ENCODE data around the gene GPC3. TPM values are rescaled to one million over a fixed set of nuclear protein-coding genes. Genes with fewer than 3 reads are reported as not detected.
"Not testable (repeated sequence)": the region's sequence is repeated elsewhere in the genome, so short reads cannot be mapped to it uniquely, and the experiment has no call there.

Gene GPC3
- total and polyA plus RNA-seq, 2 donors, result 22.1 to 192 TPM

DNA sequence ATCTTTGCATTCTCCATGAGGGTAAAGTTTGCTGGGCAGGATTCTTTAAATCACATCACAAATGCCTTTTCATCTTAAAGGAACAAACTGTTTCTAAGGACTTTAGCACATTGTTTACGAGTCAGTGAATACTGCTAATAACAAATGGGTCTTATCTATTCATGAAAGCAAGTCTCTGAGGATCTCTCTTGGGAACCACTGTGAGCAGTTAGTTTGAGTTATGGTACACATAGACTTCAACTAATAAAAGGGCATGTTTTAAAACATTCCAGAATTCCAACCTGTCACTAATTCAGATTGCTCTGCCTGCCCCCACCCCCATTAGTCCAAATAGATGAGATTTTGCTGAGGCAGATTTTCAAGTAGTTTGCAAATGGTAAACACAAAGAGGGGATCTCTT, 22.3 kb upstream of the GPC3 start:
- no peaks in the 10 kb centered on the region for H3K36me3 ChIP-seq (ENCODE audit: insufficient read depth)
- no peak overlapping the region for H3K27ac ChIP-seq (ENCODE audit: low read depth)
- 91% methylated on average over 1 of the region's 1 CpG for WGBS
- no peak overlapping the region for H3K4me3 ChIP-seq (ENCODE audit: low read depth, low read length)
- no peaks in the 10 kb centered on the region for H3K4me1 ChIP-seq (ENCODE audit: insufficient read depth)
- DNase-seq (ENCODE audit: extremely low spot score), result no peak

DNA sequence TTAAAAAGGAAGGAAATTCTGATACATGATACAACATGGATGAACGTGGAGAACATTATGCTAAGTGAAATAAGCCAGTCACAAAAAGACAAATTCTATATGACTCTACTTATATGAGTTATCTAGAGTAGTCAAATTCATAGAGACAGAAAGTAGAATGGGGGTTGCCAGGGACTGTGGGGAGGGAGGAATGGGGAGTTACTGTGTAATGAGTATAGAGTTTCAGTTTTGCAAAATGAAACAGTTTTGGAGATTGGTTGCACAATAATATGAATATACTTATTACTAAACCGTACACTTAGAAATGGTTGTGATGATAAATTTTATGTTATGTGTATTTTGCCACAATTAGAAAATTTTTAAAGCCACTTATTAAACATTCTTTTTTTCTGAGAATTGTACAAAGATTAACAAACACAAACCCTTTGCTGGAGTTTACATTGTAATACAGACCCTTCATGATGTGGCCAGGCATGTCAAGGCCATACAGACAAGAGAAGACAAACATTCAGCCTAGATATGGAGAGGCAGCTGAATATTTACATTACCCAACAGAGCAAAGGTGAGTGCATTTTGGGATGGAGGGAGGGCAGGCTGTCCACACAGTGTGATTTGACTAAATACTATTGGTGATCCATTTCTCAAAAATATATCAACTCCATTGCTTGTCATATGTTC, 21.2 kb upstream of the GPC3 start:
- no peak for DNase-seq (ENCODE audit: extremely low spot score)
- H3K36me3 ChIP-seq (ENCODE audit: insufficient read depth), result no peaks in the 10 kb centered on the region
- H3K27ac ChIP-seq (ENCODE audit: low read depth), result no peak overlapping the region
- WGBS, result 80% methylated on average over 2 of the region's 2 CpGs
- H3K4me3 ChIP-seq (ENCODE audit: low read depth, low read length), result no peak overlapping the region
- no peaks in the 10 kb centered on the region for H3K4me1 ChIP-seq (ENCODE audit: insufficient read depth)

DNA sequence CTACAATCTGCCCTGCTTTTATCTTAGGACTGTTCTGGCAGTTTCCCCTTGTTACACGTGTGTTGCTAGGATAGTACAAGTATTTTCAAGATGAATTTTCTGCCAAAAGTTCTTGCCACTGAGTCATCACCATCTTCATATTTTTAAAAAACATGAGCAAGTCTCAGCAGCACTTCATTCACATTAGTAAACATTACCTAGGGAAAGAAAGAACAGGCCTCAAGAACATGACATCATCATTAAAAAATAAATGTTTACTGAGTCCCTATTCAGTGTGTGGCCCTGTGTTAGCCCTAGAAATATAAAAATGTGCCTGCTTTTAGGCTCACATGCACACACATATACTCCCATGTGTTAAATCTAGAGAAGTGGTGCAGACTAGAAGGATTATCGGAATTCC, 18.7 kb upstream of the GPC3 start:
- no peak overlapping the region for H3K27ac ChIP-seq (ENCODE audit: low read depth)
- no peak for DNase-seq (ENCODE audit: extremely low spot score)
- H3K4me1 ChIP-seq (ENCODE audit: insufficient read depth), result no peaks in the 10 kb centered on the region
- no peak overlapping the region for H3K4me3 ChIP-seq (ENCODE audit: low read depth, low read length)
- WGBS, result 47% methylated on average over 2 of the region's 2 CpGs
- H3K36me3 ChIP-seq (ENCODE audit: insufficient read depth), result no peaks in the 10 kb centered on the region

DNA sequence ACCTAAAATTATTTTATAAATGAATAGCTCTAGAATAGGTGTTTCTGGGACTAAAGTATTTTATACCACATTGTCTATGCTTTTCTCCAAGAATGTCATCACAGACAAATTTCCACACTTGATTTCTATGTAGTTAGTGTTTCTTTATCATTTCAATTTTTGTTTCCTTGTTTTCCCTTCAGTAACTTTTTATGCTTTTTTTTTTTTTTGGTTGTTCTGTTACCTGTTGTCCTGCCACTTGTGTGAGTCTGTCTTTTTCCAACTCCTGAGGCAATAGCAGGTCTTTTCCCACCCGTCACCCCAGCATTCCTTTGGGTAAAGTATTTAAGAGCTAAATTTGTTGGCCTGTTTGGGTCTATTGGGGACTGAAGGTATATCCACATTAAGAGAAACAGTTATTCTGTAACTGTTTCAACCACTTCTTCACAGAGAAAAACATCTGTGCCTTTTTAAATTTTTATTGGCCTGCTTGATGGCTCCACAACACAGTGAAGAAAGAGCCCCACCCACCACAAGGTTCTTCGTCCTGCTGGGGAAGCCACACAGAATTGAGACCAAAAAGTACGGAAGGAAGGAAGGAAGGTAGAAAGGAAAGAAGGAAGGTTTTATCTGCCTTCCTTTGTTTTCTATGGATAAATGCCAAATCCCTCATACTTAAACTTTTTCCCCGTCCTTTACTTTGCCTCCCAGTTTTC, 17.7 kb upstream of the GPC3 start:
- peak overlapping the region; percentile 23 for H3K27ac ChIP-seq (ENCODE audit: low read depth)

DNA sequence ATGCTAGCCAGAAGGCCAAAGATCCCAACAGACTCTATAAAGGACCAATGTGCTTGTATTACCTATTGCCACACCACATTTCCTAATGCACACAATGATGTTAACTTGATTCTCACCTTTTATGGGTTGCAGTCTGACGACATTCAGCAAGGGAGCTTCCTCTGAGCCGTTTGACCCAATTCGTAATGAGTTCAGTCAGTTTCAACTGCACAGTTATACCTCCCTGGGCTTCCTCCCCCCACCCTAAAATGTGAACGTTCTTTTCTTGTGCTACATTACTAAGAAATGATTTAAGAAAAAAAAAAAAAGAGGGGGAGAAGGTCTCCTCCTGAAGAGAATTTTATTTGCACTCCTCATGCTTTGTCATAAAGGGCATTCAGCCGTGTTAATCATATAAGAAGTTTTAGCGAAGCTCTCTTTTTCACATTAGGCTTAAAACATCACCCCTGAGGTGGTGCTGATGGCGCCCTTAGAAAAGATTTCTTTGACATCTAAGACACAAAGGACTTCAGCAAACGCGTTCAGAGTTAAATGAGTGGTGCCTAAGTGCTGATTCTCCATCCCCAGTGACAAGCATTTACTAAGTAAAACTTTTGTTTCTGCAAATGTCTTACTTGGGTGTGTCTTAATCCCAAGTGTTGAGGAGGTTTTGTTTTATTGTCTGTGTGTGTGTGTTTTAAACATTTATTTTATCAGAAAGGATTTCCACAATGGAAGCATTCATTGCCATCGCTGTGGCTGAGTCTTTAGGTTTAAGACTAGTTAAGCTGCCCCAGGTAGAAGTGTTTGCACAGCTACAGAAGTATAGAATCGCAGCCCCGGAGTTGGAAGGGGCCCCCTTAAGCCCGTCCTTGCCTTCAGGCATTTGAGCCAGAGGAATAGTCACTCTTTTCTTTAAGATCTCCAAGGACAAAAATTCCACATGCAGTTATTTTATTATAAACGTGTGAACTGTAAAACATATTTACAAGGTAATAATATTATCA, 15.2 kb upstream of the GPC3 start:
- no peaks in the 10 kb centered on the region for H3K4me1 ChIP-seq (ENCODE audit: insufficient read depth)
- no peak overlapping the region for H3K4me3 ChIP-seq (ENCODE audit: low read depth, low read length)
- no peaks in the 10 kb centered on the region for H3K36me3 ChIP-seq (ENCODE audit: insufficient read depth)
- 63% methylated on average over 14 of the region's 14 CpGs for WGBS
- H3K27ac ChIP-seq (ENCODE audit: low read depth), result peak overlapping the region; percentile 38
- DNase-seq (ENCODE audit: extremely low spot score), result no peak

More for the DNA sequence above, 17.7 kb upstream of the GPC3 start:
- Histone ChIP-seq H3K4me1 (ENCODE audit: insufficient read depth) (no peaks in the 10 kb centered on the region), H3K36me3 (ENCODE audit: insufficient read depth) (no peaks in the 10 kb centered on the region), H3K4me3 (ENCODE audit: low read depth, low read length) (no peak overlapping the region)
- 21% methylated on average over 4 of the region's 4 CpGs for WGBS
- no peak for DNase-seq (ENCODE audit: extremely low spot score)

DNA sequence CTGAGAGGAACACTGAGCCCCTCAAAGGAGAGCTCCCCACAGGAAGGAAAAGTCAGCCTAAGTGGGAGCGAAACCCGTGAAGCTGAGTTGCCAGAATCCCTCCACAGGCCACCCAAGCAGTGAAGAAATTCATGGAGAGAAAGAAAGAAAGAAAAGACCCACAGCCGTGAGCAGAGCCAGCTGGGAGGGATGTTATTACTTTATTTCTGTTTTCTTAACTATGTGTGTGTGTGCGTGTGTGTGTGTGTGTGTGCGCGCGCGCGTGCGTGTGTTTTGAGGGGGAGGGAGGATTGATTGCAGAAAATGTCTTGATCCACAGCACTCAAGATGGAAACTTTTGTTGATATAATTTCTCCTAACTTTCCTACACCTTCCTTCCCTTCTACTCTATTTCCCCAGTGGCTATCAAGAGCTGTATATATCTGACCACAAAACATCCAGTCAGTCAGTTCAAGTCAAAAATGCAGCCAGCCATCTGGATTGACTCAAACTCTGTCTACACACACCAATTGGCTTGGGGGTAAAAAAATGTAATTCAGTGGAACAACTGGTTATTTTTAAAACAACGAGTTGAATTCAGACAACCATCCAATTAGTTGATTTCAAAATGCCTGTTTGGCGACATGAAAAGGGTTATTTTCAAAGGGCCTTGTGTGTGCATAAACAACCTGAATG, 13.8 kb upstream of the GPC3 start:
- Histone ChIP-seq H3K36me3 (ENCODE audit: insufficient read depth) (no peaks in the 10 kb centered on the region), H3K27ac (ENCODE audit: low read depth) (no peak overlapping the region), H3K4me3 (ENCODE audit: low read depth, low read length) (no peak overlapping the region), H3K4me1 (ENCODE audit: insufficient read depth) (no peaks in the 10 kb centered on the region)
- WGBS, result 43% methylated on average over 12 of the region's 12 CpGs
- no peak for DNase-seq (ENCODE audit: extremely low spot score)

DNA sequence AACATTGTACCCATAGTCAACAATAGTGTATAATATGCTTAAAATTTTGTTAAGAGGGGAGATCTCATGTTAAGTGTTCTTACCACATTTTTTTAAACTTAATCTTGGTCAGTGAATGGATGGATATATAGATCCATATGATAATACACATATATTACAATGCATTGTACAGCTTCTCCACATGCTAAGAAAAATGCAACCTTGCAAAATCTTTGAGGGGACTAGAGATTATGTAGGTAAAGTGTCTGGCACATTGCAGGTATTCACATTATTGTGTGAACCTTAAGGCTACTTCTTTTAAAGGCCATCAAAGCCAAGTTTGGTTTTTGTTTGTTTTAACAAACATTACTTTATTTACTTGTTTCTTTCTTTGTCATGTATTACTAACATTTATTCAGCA, 10.4 kb upstream of the GPC3 start:
- no peaks in the 10 kb centered on the region for H3K4me1 ChIP-seq (ENCODE audit: insufficient read depth)
- DNase-seq (ENCODE audit: extremely low spot score), result no peak
- no peak overlapping the region for H3K27ac ChIP-seq (ENCODE audit: low read depth)

DNA sequence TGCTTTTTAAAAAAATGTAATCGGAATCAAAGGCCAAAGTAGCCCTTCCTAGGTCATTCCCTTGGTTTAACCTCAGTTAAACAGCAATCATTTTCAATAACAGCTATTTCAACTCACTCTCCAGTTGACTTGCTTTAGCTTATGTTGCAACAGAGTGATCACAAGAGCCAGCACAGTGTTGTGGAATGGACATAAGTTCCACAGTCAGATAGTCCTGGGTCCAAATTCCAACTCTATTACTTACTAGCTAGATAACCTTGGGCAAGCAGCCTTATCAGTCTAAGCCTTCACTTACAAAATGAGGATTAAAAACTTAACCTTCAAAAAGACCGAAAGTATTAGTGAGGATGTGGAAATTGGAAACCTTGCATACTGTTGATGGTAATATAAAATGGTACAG, 9.2 kb upstream of the GPC3 start:
- WGBS, result 67% methylated on average over 2 of the region's 2 CpGs
- no peak overlapping the region for H3K4me3 ChIP-seq (ENCODE audit: low read depth, low read length)
- H3K27ac ChIP-seq (ENCODE audit: low read depth), result no peak overlapping the region
- no peaks in the 10 kb centered on the region for H3K4me1 ChIP-seq (ENCODE audit: insufficient read depth)
- H3K36me3 ChIP-seq (ENCODE audit: insufficient read depth), result no peaks in the 10 kb centered on the region
- DNase-seq (ENCODE audit: extremely low spot score), result no peak

More for the DNA sequence above, 10.4 kb upstream of the GPC3 start:
- Histone ChIP-seq H3K4me3 (ENCODE audit: low read depth, low read length) (no peak overlapping the region), H3K36me3 (ENCODE audit: insufficient read depth) (no peaks in the 10 kb centered on the region)

DNA sequence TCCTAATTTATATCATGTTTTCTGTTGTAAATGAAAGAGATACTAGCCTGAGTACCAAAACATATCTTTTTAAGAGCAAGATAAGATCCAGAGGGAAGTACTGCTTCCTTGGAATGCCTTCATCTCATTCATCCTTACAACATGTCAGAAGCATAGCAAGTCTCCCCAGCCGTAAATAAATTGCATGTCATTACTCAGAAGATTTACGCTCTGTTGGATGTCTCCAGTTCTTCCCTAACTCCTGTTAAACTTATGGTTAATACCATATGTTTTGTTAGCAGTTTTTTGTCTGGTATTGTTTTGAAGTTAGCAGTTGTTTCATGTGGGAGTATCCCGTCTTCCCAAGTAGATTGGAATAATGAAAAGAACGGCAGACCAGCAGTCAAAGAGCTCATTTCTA, 7.5 kb upstream of the GPC3 start:
- 47% methylated on average over 4 of the region's 4 CpGs for WGBS
- Histone ChIP-seq H3K4me1 (ENCODE audit: insufficient read depth) (no peaks in the 10 kb centered on the region), H3K4me3 (ENCODE audit: low read depth, low read length) (no peak overlapping the region), H3K27ac (ENCODE audit: low read depth) (no peak overlapping the region), H3K36me3 (ENCODE audit: insufficient read depth) (no peaks in the 10 kb centered on the region)
- no peak for DNase-seq (ENCODE audit: extremely low spot score)

DNA sequence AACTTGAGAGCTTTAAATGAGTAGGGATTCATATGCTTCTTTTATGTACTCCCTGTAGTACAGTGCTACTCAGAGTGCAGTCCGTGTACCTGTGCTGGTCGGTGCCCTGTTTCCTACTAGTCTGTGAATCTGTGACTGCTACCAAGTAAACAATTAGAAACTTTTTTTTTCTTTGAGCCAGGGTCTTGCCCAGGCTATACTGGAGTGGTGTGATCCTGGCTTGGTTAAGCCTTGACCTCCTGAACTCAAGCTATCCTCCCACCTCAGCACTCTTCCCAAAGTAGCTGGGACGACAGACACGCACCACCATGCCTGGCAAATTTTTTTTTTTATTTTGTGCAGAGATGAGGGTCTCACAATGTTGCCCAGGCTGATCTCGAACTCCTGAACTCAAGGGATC, 6.4 kb upstream of the GPC3 start:
- Histone ChIP-seq H3K4me1 (ENCODE audit: insufficient read depth) (no peaks in the 10 kb centered on the region), H3K4me3 (ENCODE audit: low read depth, low read length) (no peak overlapping the region), H3K36me3 (ENCODE audit: insufficient read depth) (no peaks in the 10 kb centered on the region), H3K27ac (ENCODE audit: low read depth) (no peak overlapping the region)
- no peak for DNase-seq (ENCODE audit: extremely low spot score)
- WGBS, result 87% methylated on average over 5 of the region's 5 CpGs

DNA sequence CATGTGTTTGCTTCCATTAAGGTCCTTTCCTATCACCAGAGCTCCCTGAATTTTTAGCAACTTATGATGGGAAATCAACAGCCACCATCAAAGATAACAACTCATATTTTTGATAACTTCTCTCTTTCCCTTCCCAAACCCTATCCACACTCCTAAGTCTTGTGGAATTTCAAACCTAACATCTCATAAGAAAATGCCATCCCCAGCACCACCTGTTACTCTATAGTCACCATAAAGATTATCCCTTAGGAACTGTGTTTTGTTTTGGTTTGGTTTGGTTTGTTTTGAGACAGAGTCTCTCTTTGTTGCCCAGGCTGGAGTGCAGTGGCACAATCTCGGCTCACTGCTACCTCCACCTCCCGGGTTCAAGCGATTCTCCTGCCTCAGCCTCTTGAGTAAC, 5.7 kb upstream of the GPC3 start:
- H3K36me3 ChIP-seq (ENCODE audit: insufficient read depth); DNase-seq (ENCODE audit: extremely low spot score); H3K27ac ChIP-seq (ENCODE audit: low read depth); H3K4me3 ChIP-seq (ENCODE audit: low read depth, low read length); H3K4me1 ChIP-seq (ENCODE audit: insufficient read depth): not testable (repeated sequence)
- 99% methylated on average over 3 of the region's 3 CpGs for WGBS

DNA sequence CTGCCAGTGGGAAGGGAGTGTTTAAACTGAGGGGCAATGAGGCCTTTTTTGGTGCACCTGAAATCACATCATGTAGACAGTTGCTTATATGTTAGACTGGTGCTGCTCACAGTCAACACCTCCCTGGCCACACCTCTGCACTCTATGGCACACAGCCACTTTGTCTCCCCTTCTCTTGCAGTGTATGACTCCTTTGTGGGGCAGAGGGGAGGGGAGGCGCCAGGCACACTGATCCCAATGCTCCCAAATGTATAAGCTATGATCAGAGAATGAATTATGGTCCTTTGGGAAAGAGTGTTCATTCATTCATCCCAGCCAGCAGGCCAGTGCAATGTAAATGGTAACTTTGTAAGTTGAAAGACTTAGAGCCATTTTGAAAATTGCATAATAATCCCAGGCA, 4.6 kb upstream of the GPC3 start:
- DNase-seq (ENCODE audit: extremely low spot score), result no peak
- WGBS, result 94% methylated on average over 1 of the region's 1 CpG
- no peak overlapping the region for H3K27ac ChIP-seq (ENCODE audit: low read depth)
- no peak overlapping the region for H3K4me3 ChIP-seq (ENCODE audit: low read depth, low read length)
- no peaks in the 10 kb centered on the region for H3K4me1 ChIP-seq (ENCODE audit: insufficient read depth)
- H3K36me3 ChIP-seq (ENCODE audit: insufficient read depth), result no peaks in the 10 kb centered on the region

DNA sequence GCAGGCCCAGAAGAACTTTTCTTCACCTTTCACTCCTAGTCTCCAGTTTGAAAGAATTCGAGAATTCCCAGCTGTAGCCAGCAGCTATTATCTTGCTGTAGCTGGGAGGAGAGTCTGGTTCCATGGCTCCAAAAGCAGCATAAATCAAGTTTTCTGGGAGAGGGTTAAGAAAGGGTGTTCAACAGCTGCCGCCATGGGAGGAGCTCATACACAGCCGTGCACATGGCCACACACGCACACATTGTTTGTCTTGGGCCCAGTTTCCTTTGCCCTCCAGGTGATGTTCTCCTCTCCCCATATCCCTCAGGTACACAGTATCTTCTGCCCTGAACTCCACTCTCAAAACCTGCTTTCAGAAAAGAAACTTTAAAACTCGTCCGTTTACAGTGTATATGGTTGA, 4.1 kb upstream of the GPC3 start:
- Histone ChIP-seq H3K27ac (ENCODE audit: low read depth) (no peak overlapping the region), H3K4me3 (ENCODE audit: low read depth, low read length) (no peak overlapping the region), H3K36me3 (ENCODE audit: insufficient read depth) (no peaks in the 10 kb centered on the region), H3K4me1 (ENCODE audit: insufficient read depth) (no peaks in the 10 kb centered on the region)
- DNase-seq (ENCODE audit: extremely low spot score), result no peak
- WGBS, result 66% methylated on average over 6 of the region's 6 CpGs
